Smooth muscle cell (in vitro differentiated cells): ENCODE data around the gene MYBPC1. TPM values are rescaled to one million over a fixed set of nuclear protein-coding genes. Genes with fewer than 3 reads are reported as not detected.
A peak's percentile ranks its signal among the peaks of the same experiment; 100 is the strongest.

Experiments used
- DNase-seq: peaks from one replicate; lab custom pipeline; 2025; ENCODE audit not compliant: unreplicated experiment; lab: John Stamatoyannopoulos, UW
- H2AFZ ChIP-seq: fragments of 200-600 bp; sonication (generic); 2 replicates; pipeline ENCODE4 v1.6.0; 2016; ENCODE audit warnings: antibody characterized with exemption, low read depth, mild to moderate bottlenecking
- H3F3A ChIP-seq: fragments of 200-600 bp; sonication (generic); 2 replicates; pipeline ENCODE4 v1.6.0; 2017; ENCODE audit warnings: antibody characterized with exemption, low read depth
- H3K27ac ChIP-seq: fragments of 200-600 bp; sonication (generic); 2 replicates; pipeline ENCODE4 v1.5.1; 2016; ENCODE audit warnings: low read depth, mild to moderate bottlenecking
- H3K27me3 ChIP-seq: fragments of 200-600 bp; sonication (generic); 2 replicates; pipeline ENCODE4 v1.6.1; 2016; ENCODE audit warnings: low read depth, mild to moderate bottlenecking
- H3K36me3 ChIP-seq: fragments of 200-600 bp; sonication (generic); 2 replicates; pipeline ENCODE4 v1.5.1; 2016; ENCODE audit warnings: low read depth
- H3K4me1 ChIP-seq: fragments of 200-600 bp; sonication (generic); 2 replicates; pipeline ENCODE4 v1.5.1; 2016; ENCODE audit warnings: low read depth
- H3K4me2 ChIP-seq: fragments of 200-600 bp; sonication (generic); 2 replicates; pipeline ENCODE4 v1.6.0; 2016; ENCODE audit warnings: mild to moderate bottlenecking
- H3K4me3 ChIP-seq: fragments of 200-600 bp; sonication (generic); 2 replicates; pipeline ENCODE4 v1.5.1; 2016; ENCODE audit warnings: mild to moderate bottlenecking
- H3K79me2 ChIP-seq: fragments of 200-600 bp; sonication (generic); 2 replicates; pipeline ENCODE4 v1.6.0; 2016; ENCODE audit warnings: low read depth, mild to moderate bottlenecking
- H3K9ac ChIP-seq: fragments of 200-600 bp; sonication (generic); 2 replicates; pipeline ENCODE4 v1.6.0; 2016; ENCODE audit warnings: low read depth
- H3K9me3 ChIP-seq: fragments of 200-600 bp; sonication (generic); replicated peaks from 2 replicates; pipeline ENCODE4 v1.5.1; 2016; ENCODE audit warnings: low read depth
- H4K20me1 ChIP-seq: fragments of 200-600 bp; sonication (generic); 2 replicates; pipeline ENCODE4 v1.6.0; 2016; ENCODE audit warnings: low read depth
- CTCF ChIP-seq: fragments of 200-600 bp; sonication (generic); IDR thresholded peaks from 2 replicates; pipeline ENCODE4 v1.5.1; 2017; ENCODE audit warnings: borderline replicate concordance, mild to moderate bottlenecking, antibody characterized with exemption; ENCODE audit not compliant: insufficient read depth, poor library complexity, severe bottlenecking
- WGBS: methylation state at CpG from one replicate; pipeline ENCODE4 v1.1.7; 2016; ENCODE audit warnings: low lambda C conversion rate; 5-methylcytosine and 5-hydroxymethylcytosine counted together
- polyA plus RNA-seq: library from polyadenylated mRNA; unstranded; fragments of >200 nt; fragmentation: Nextera tagmentation; extraction: Ambion mirVana; gene quantifications from 2 replicates; pipeline ENCODE4 v1.2.1, GENCODE V29; 2016
- total RNA-seq: library from RNA; depleted of rRNA; stranded (reverse); fragments of >200 nt; gene quantifications from 2 replicates; pipeline ENCODE4 v1.2.3, GENCODE V29; 2014

MYBPC1 gene
- total and polyA plus RNA-seq, 2 experiments from 2014 or later = not detected

- no peaks in the 10 kb centered on the region for H3K9me3 ChIP-seq
- no peak for TF ChIP-seq CTCF
- H4K20me1 ChIP-seq = no peaks in the 10 kb centered on the region
- H3F3A ChIP-seq = no peaks in the 10 kb centered on the region
- peaks cover 6% of the 10 kb centered on the region for H3K27me3 ChIP-seq
- no peak overlapping the region for H3K4me2 ChIP-seq
- no peaks in the 10 kb centered on the region for H3K4me1 ChIP-seq
- no peak for DNase-seq
- H3K27ac ChIP-seq = no peak overlapping the region
- no peaks in the 10 kb centered on the region for H3K79me2 ChIP-seq
- WGBS = 26% methylated on average over 4 of the region's 4 CpGs
- no peak overlapping the region for H2AFZ ChIP-seq
- H3K4me3 ChIP-seq = no peak overlapping the region
- no peaks in the 10 kb centered on the region for H3K36me3 ChIP-seq
- no peak overlapping the region for H3K9ac ChIP-seq
These were observed 28.5 kb upstream of the MYBPC1 start for GRCh38 chr12:101566318-101566717.

- H3K9ac ChIP-seq = no peak overlapping the region
- H3K4me2 ChIP-seq = no peak overlapping the region
- H2AFZ ChIP-seq = no peak overlapping the region
- H4K20me1 ChIP-seq = no peaks in the 10 kb centered on the region
- no peak overlapping the region for H3K27ac ChIP-seq
- H3K36me3 ChIP-seq = no peaks in the 10 kb centered on the region
- 82% methylated on average over 4 of the region's 4 CpGs for WGBS
- H3K27me3 ChIP-seq = peaks cover 6% of the 10 kb centered on the region
- no peak for DNase-seq
- no peaks in the 10 kb centered on the region for H3K79me2 ChIP-seq
- no peak for TF ChIP-seq CTCF
- H3F3A ChIP-seq = no peaks in the 10 kb centered on the region
- no peak overlapping the region for H3K4me3 ChIP-seq
- no peaks in the 10 kb centered on the region for H3K4me1 ChIP-seq
- no peaks in the 10 kb centered on the region for H3K9me3 ChIP-seq
These were observed 26.9 kb upstream of the MYBPC1 start for GRCh38 chr12:101567918-101568317.

- no peak overlapping the region for H3K9ac ChIP-seq
- peaks cover 6% of the 10 kb centered on the region for H3K27me3 ChIP-seq
- no peak overlapping the region for H3K27ac ChIP-seq
- H3K9me3 ChIP-seq = no peaks in the 10 kb centered on the region
- no peaks in the 10 kb centered on the region for H3F3A ChIP-seq
- H3K4me1 ChIP-seq = no peaks in the 10 kb centered on the region
- H3K79me2 ChIP-seq = no peaks in the 10 kb centered on the region
- peak; percentile 25 for TF ChIP-seq CTCF
- H3K36me3 ChIP-seq = no peaks in the 10 kb centered on the region
- H2AFZ ChIP-seq = no peak overlapping the region
- WGBS = 37% methylated on average over 2 of the region's 2 CpGs
- H4K20me1 ChIP-seq = no peaks in the 10 kb centered on the region
- peak overlapping the region; percentile 65 for H3K4me2 ChIP-seq
- peak overlapping the region; percentile 16 for H3K4me3 ChIP-seq
- DNase-seq = no peak
These were observed 24.7 kb upstream of the MYBPC1 start for GRCh38 chr12:101570047-101570446.

DNA sequence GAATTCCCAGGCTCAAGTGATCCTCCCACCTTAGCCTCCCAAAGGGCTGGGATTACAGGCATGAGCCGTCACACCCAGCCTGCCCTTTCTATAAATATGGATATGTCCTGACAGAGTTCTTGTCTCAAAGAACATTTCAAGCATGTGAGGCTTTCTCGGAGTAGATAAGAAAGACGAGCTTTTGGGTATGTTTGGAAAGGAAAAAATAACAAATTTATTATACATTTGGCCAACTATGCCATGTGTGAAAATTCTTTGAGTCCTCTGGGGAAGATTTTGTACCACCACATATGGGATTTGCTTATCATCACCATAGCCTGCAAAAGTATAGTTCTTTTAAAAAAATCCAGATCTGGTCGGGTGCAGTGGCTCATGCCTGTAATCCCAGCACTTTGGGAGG lies 23.7 kb upstream of the MYBPC1 start:
- Histone ChIP-seq H3K9ac (no peak overlapping the region), H4K20me1 (no peaks in the 10 kb centered on the region), H3K4me3 (no peak overlapping the region), H3F3A (no peaks in the 10 kb centered on the region), H2AFZ (no peak overlapping the region), H3K79me2 (no peaks in the 10 kb centered on the region), H3K36me3 (no peaks in the 10 kb centered on the region), H3K9me3 (no peaks in the 10 kb centered on the region), H3K4me1 (no peaks in the 10 kb centered on the region), H3K4me2 (no peak overlapping the region), H3K27me3 (peaks cover 6% of the 10 kb centered on the region), H3K27ac (no peak overlapping the region)
- no peak for DNase-seq
- 72% methylated on average over 4 of the region's 4 CpGs for WGBS
- TF ChIP-seq CTCF = no peak
